DMS79 (cell line): ENCODE measurements around the gene TNKS1BP1.
"Not testable (repeated sequence)": the region's sequence is repeated elsewhere in the genome, so short reads cannot be mapped to it uniquely, and the experiment has no call there.

ENCODE experiments used
- DNase-seq: peaks from one replicate; lab custom pipeline; 2025; lab: John Stamatoyannopoulos, UW

TNKS1BP1 gene

GRCh38 chr11:57287884-57288283 lies 36.9 kb downstream of the TNKS1BP1 start:
- no peak for DNase-seq

GRCh38 chr11:57283231-57283990 lies 41.3 kb downstream of the TNKS1BP1 start:
- DNase-seq: no peak

- DNase-seq: not testable (repeated sequence)
Measured at GRCh38 chr11:57281546-57281945, 43.2 kb downstream of the TNKS1BP1 start.

GRCh38 chr11:57279116-57279515 lies 45.6 kb downstream of the TNKS1BP1 start:
- no peak for DNase-seq

- no peak for DNase-seq
Measured at GRCh38 chr11:57278721-57279095, 46.0 kb downstream of the TNKS1BP1 start.

- peak; percentile 35 for DNase-seq
Measured at GRCh38 chr11:57277845-57278720, 46.7 kb downstream of the TNKS1BP1 start.

- no peak for DNase-seq
Measured at GRCh38 chr11:57276971-57277675, 47.6 kb downstream of the TNKS1BP1 start.

- no peak for DNase-seq
Measured at GRCh38 chr11:57276169-57276970, 48.4 kb downstream of the TNKS1BP1 start.

GRCh38 chr11:57275582-57275981 lies 49.2 kb downstream of the TNKS1BP1 start:
- no peak for DNase-seq

- no peak for DNase-seq
Measured at GRCh38 chr11:57274904-57275498, 49.8 kb downstream of the TNKS1BP1 start.

GRCh38 chr11:57273448-57274058 lies 51.2 kb downstream of the TNKS1BP1 start:
- DNase-seq: no peak

- DNase-seq: peak; percentile 65
Measured at GRCh38 chr11:57269571-57270021, 55.2 kb downstream of the TNKS1BP1 start.

GRCh38 chr11:57266157-57266556 lies 58.6 kb downstream of the TNKS1BP1 start:
- DNase-seq: no peak

GRCh38 chr11:57263351-57263750 lies 61.4 kb downstream of the TNKS1BP1 start:
- DNase-seq: no peak

GRCh38 chr11:57262157-57262556 lies 62.6 kb downstream of the TNKS1BP1 start:
- DNase-seq: no peak

GRCh38 chr11:57260937-57261783 lies 63.6 kb downstream of the TNKS1BP1 start:
- DNase-seq: no peak

GRCh38 chr11:57256119-57256518 lies 68.6 kb downstream of the TNKS1BP1 start:
- no peak for DNase-seq

GRCh38 chr11:57255618-57256017 lies 69.1 kb downstream of the TNKS1BP1 start:
- DNase-seq: no peak

- DNase-seq: no peak
Measured at GRCh38 chr11:57254631-57255030, 70.1 kb downstream of the TNKS1BP1 start.
